ENCODE measurements around the gene CMIP.

DNA sequence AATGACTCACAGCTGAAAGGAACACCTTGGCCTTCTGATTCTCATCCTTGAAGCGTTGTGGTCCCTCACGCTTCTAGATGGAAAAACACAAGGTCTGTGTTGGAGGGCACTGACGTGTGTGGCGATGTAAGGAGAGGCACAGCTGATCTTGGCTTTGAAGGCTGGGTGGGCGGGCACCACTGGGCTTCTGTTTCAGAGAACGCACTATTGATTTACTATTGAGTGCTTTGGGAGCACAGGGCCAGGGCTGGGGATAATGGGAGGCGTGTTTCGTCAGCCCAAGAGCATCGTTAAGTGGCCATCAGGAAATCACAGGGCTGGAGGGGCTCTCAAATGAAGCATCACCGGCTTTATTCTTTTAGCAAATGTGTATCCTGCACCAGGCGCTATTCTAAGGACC is 70.7 kb downstream of the CMIP start:
- TF ChIP-seq, protein P1, sequence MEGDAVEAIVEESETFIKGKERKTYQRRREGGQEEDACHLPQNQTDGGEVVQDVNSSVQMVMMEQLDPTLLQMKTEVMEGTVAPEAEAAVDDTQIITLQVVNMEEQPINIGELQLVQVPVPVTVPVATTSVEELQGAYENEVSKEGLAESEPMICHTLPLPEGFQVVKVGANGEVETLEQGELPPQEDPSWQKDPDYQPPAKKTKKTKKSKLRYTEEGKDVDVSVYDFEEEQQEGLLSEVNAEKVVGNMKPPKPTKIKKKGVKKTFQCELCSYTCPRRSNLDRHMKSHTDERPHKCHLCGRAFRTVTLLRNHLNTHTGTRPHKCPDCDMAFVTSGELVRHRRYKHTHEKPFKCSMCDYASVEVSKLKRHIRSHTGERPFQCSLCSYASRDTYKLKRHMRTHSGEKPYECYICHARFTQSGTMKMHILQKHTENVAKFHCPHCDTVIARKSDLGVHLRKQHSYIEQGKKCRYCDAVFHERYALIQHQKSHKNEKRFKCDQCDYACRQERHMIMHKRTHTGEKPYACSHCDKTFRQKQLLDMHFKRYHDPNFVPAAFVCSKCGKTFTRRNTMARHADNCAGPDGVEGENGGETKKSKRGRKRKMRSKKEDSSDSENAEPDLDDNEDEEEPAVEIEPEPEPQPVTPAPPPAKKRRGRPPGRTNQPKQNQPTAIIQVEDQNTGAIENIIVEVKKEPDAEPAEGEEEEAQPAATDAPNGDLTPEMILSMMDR (IDR thresholded peaks at IDR 0.05) = no peak
- no peak for TF ChIP-seq POLR2A (IDR thresholded peaks at IDR 0.05)

All from thyroid gland (tissue), 4 donors.